Measurements from ENCODE around the gene FRMPD2. TPM values are rescaled to one million over a fixed set of nuclear protein-coding genes. Genes with fewer than 3 reads are reported as not detected.

FRMPD2 gene, protein sequence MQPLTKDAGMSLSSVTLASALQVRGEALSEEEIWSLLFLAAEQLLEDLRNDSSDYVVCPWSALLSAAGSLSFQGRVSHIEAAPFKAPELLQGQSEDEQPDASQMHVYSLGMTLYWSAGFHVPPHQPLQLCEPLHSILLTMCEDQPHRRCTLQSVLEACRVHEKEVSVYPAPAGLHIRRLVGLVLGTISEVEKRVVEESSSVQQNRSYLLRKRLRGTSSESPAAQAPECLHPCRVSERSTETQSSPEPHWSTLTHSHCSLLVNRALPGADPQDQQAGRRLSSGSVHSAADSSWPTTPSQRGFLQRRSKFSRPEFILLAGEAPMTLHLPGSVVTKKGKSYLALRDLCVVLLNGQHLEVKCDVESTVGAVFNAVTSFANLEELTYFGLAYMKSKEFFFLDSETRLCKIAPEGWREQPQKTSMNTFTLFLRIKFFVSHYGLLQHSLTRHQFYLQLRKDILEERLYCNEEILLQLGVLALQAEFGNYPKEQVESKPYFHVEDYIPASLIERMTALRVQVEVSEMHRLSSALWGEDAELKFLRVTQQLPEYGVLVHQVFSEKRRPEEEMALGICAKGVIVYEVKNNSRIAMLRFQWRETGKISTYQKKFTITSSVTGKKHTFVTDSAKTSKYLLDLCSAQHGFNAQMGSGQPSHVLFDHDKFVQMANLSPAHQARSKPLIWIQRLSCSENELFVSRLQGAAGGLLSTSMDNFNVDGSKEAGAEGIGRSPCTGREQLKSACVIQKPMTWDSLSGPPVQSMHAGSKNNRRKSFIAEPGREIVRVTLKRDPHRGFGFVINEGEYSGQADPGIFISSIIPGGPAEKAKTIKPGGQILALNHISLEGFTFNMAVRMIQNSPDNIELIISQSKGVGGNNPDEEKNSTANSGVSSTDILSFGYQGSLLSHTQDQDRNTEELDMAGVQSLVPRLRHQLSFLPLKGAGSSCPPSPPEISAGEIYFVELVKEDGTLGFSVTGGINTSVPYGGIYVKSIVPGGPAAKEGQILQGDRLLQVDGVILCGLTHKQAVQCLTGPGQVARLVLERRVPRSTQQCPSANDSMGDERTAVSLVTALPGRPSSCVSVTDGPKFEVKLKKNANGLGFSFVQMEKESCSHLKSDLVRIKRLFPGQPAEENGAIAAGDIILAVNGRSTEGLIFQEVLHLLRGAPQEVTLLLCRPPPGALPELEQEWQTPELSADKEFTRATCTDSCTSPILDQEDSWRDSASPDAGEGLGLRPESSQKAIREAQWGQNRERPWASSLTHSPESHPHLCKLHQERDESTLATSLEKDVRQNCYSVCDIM (N-terminal part only)
- total RNA-seq (not detected), polyA plus RNA-seq (not detected)

- Histone ChIP-seq H3K27ac (ENCODE audit: low read depth, low read length) (no peak within 1 kb of the TSS), H3K9me3 (ENCODE audit: control insufficient read depth in 1 of 2, low read length in 2 of 2) (no peaks in the 10 kb centered on the region), H3K27me3 (ENCODE audit: insufficient read depth, low read length) (no peaks in the 10 kb centered on the region), H3K4me1 (ENCODE audit: insufficient read depth, low read length) (no peaks in the 10 kb centered on the region), H3K36me3 (ENCODE audit: insufficient read depth, low read length) (no peaks in the 10 kb centered on the region), H3K4me3 (ENCODE audit: low read length in 2 of 2) (no peak within 1 kb of the TSS)
- no peak within 1 kb of the TSS for H3K4me3 Mint-ChIP-seq
- H3K4me1 Mint-ChIP-seq, result no peaks in the 10 kb centered on the region
- ChIA-PET POLR2A (ENCODE audit: partially characterized antibody) (no interaction called here), CTCF (ENCODE audit: partially characterized antibody) (no interaction called here)
- peaks cover 0 to 6% (median 0%) of the 10 kb centered on the region in 8 donors for H3K9me3 Mint-ChIP-seq
- H3K36me3 Mint-ChIP-seq, result no peaks in the 10 kb centered on the region
- no peak for DNase-seq
- intact Hi-C loops (cut with micrococcal nuclease), result no loop called here
- H3K27me3 Mint-ChIP-seq, result peaks cover 6 to 7% of the 10 kb centered on the region in 2 donors
- H3K27ac Mint-ChIP-seq, result no peak within 1 kb of the TSS
Measured at GRCh38 chr10:48274636-48275035, at the start of gene FRMPD2. FRMPD2 (minus strand) TSS chr10:48274696; CDS start chr10:48274567, 129 bp downstream.

DNA sequence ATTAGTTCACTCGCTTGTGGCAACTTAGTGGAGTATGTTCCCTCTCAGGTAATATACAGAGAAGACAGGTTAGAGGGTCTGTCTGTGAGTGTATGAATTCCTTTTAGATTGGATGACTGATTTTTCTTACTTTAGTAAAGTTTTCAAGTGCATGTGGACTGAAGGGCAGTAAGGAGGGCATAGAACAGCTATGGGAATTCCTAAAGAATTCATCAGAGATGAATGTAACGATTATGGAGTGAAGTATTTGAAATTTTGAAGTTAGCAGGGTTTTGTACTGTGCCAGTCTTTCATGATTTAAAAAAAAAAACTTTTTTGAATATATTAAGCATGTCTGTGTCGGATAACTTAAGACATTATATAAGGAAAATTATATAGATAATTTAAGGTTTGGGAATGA lies 47.5 kb upstream of the FRMPD2 start:
- Histone ChIP-seq H3K4me3 (ENCODE audit: low read length in 2 of 2) (no peak overlapping the region), H3K27me3 (ENCODE audit: insufficient read depth, low read length) (no peaks in the 10 kb centered on the region), H3K36me3 (ENCODE audit: insufficient read depth, low read length) (no peaks in the 10 kb centered on the region), H3K4me1 (ENCODE audit: insufficient read depth, low read length) (peaks cover 4% of the 10 kb centered on the region), H3K27ac (ENCODE audit: low read depth, low read length) (no peak overlapping the region), H3K9me3 (ENCODE audit: control insufficient read depth in 1 of 2, low read length in 2 of 2) (no peaks in the 10 kb centered on the region)
- DNase-seq, result no peak
- peaks cover 18 to 52% (median 38%) of the 10 kb centered on the region in 4 donors for H3K4me1 Mint-ChIP-seq
- intact Hi-C loops (cut with micrococcal nuclease), result no loop called here
- peak overlapping the region in 1 of 7 donors; percentile 34 for H3K27ac Mint-ChIP-seq
- H3K4me3 Mint-ChIP-seq, result no peak overlapping the region
- CTCF ChIA-PET (ENCODE audit: partially characterized antibody), result no interaction called here
- POLR2A ChIA-PET (ENCODE audit: partially characterized antibody), result no interaction called here
- no peaks in the 10 kb centered on the region for H3K27me3 Mint-ChIP-seq
- H3K36me3 Mint-ChIP-seq, result peaks cover 4 to 12% of the 10 kb centered on the region in 2 donors
- no peaks in the 10 kb centered on the region for H3K9me3 Mint-ChIP-seq

DNA sequence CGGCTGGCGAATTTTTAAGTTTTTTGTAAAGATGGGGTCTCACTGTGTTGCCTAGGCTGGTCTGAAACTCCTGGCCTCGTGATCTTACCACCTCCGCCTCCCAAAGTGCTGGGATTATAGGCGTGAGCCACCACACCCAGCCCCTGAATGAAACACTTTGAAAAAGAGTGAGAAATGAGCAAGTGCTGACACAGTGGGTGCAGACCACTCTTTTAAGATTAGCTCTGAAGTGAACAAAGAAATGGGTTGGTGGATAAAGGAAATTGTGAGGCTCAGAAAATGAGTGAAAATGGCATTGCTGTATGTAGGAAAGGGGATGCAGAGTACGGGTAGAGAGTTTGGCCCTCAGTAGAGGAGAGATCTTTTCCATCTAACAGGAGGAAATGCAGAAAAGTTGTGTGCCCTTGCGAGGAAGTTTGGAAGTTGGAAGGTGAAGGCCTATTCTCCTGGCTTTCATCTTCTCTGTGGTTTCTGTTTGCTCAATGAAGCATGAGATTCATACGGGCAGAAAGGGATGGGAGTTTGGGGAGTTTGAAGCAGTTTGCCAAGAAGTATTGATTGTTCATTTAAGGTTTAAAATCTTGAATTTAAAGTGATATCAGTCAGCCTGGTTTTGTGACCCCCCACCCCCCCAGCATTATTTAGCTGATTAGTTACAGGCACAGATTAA lies 43.0 kb upstream of the FRMPD2 start:
- Mint-ChIP-seq H3K27me3 (no peaks in the 10 kb centered on the region), H3K4me1 (peaks cover 12 to 24% (median 18%) of the 10 kb centered on the region in 4 donors), H3K9me3 (no peaks in the 10 kb centered on the region), H3K36me3 (peaks cover 0 to 3% of the 10 kb centered on the region in 2 donors), H3K4me3 (no peak overlapping the region), H3K27ac (no peak overlapping the region)
- ChIA-PET CTCF (ENCODE audit: partially characterized antibody) (interaction anchor here (1.7 kb wide), 1 partner anchor 9 kb away, joined by 5 read pairs; no protein-coding TSS in a partner anchor), POLR2A (ENCODE audit: partially characterized antibody) (no interaction called here)
- no peak overlapping the region for H3K4me3 ChIP-seq (ENCODE audit: low read length in 2 of 2)
- no peak for DNase-seq
- no peaks in the 10 kb centered on the region for H3K27me3 ChIP-seq (ENCODE audit: insufficient read depth, low read length)
- no peaks in the 10 kb centered on the region for H3K9me3 ChIP-seq (ENCODE audit: control insufficient read depth in 1 of 2, low read length in 2 of 2)
- H3K4me1 ChIP-seq (ENCODE audit: insufficient read depth, low read length), result peaks cover 1% of the 10 kb centered on the region
- H3K36me3 ChIP-seq (ENCODE audit: insufficient read depth, low read length), result no peaks in the 10 kb centered on the region
- no peak overlapping the region for H3K27ac ChIP-seq (ENCODE audit: low read depth, low read length)
- intact Hi-C loops (cut with micrococcal nuclease), result no loop called here

GRCh38 chr10:48316236-48316635 lies 41.7 kb upstream of the FRMPD2 start:
- no peak overlapping the region for H3K27ac ChIP-seq (ENCODE audit: low read depth, low read length)
- H3K27me3 Mint-ChIP-seq, result no peaks in the 10 kb centered on the region
- intact Hi-C loops (cut with micrococcal nuclease), result no loop called here
- H3K36me3 ChIP-seq (ENCODE audit: insufficient read depth, low read length), result no peaks in the 10 kb centered on the region
- H3K4me3 Mint-ChIP-seq, result no peak overlapping the region
- no peaks in the 10 kb centered on the region for H3K9me3 ChIP-seq (ENCODE audit: control insufficient read depth in 1 of 2, low read length in 2 of 2)
- H3K4me1 Mint-ChIP-seq, result peaks cover 17 to 29% (median 19%) of the 10 kb centered on the region in 4 donors
- H3K9me3 Mint-ChIP-seq, result no peaks in the 10 kb centered on the region
- H3K4me1 ChIP-seq (ENCODE audit: insufficient read depth, low read length), result peaks cover 9% of the 10 kb centered on the region
- no peak for DNase-seq
- no peak overlapping the region for H3K27ac Mint-ChIP-seq
- POLR2A ChIA-PET (ENCODE audit: partially characterized antibody), result no interaction called here
- no peaks in the 10 kb centered on the region for H3K27me3 ChIP-seq (ENCODE audit: insufficient read depth, low read length)
- peaks cover 0 to 2% of the 10 kb centered on the region in 2 donors for H3K36me3 Mint-ChIP-seq
- CTCF ChIA-PET (ENCODE audit: partially characterized antibody), result interaction anchor here (1.7 kb wide), 1 partner anchor 8 kb away, joined by 5 read pairs; no protein-coding TSS in a partner anchor
- no peak overlapping the region for H3K4me3 ChIP-seq (ENCODE audit: low read length in 2 of 2)

DNA sequence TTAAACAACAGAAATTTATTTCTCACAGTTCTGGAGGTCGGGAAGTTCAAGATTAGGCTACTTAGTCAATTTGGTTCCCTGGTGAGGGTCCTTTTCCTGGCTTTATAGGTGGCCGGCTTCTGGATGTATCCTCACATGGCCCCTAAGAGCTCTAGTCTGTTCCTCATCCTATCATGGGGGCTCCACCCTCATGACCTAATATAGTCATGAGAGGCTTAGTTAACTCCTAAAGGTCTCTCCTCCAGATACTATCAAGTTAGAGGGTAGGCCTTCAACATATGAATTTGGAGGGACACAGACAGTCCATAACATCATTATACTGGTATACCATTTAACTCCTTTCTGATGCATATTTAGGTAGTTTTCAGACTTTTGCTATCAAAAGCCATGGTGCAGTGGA lies 39.6 kb upstream of the FRMPD2 start:
- H3K4me3 Mint-ChIP-seq, result no peak overlapping the region
- H3K27ac Mint-ChIP-seq, result no peak overlapping the region
- CTCF ChIA-PET (ENCODE audit: partially characterized antibody), result no interaction called here
- DNase-seq, result no peak
- POLR2A ChIA-PET (ENCODE audit: partially characterized antibody), result no interaction called here
- no peaks in the 10 kb centered on the region for H3K27me3 ChIP-seq (ENCODE audit: insufficient read depth, low read length)
- H3K4me3 ChIP-seq (ENCODE audit: low read length in 2 of 2), result no peak overlapping the region
- intact Hi-C loops (cut with micrococcal nuclease), result no loop called here
- H3K36me3 Mint-ChIP-seq, result peaks cover 0 to 2% of the 10 kb centered on the region in 2 donors
- H3K9me3 ChIP-seq (ENCODE audit: control insufficient read depth in 1 of 2, low read length in 2 of 2), result no peaks in the 10 kb centered on the region
- no peaks in the 10 kb centered on the region for H3K36me3 ChIP-seq (ENCODE audit: insufficient read depth, low read length)
- peaks cover 13% of the 10 kb centered on the region for H3K4me1 ChIP-seq (ENCODE audit: insufficient read depth, low read length)
- H3K9me3 Mint-ChIP-seq, result no peaks in the 10 kb centered on the region
- peaks cover 21 to 49% (median 26%) of the 10 kb centered on the region in 4 donors for H3K4me1 Mint-ChIP-seq
- H3K27ac ChIP-seq (ENCODE audit: low read depth, low read length), result no peak overlapping the region
- no peaks in the 10 kb centered on the region for H3K27me3 Mint-ChIP-seq

GRCh38 chr10:48309711-48310226 lies 35.3 kb upstream of the FRMPD2 start:
- POLR2A ChIA-PET (ENCODE audit: partially characterized antibody), result interaction anchor here (0.7 kb wide), 1 partner anchor 68 kb away, joined by 3 read pairs; no protein-coding TSS in a partner anchor
- peaks cover 0 to 4% of the 10 kb centered on the region in 2 donors for H3K36me3 Mint-ChIP-seq
- Histone ChIP-seq H3K36me3 (ENCODE audit: insufficient read depth, low read length) (no peaks in the 10 kb centered on the region), H3K9me3 (ENCODE audit: control insufficient read depth in 1 of 2, low read length in 2 of 2) (no peaks in the 10 kb centered on the region), H3K4me3 (ENCODE audit: low read length in 2 of 2) (no peak overlapping the region), H3K27me3 (ENCODE audit: insufficient read depth, low read length) (no peaks in the 10 kb centered on the region), H3K27ac (ENCODE audit: low read depth, low read length) (no peak overlapping the region), H3K4me1 (ENCODE audit: insufficient read depth, low read length) (peaks cover 31% of the 10 kb centered on the region)
- peaks cover 30 to 63% (median 38%) of the 10 kb centered on the region in 4 donors for H3K4me1 Mint-ChIP-seq
- no peak for DNase-seq
- peak overlapping the region in 3 of 8 donors; percentile 8 to 36 (median 22) for H3K4me3 Mint-ChIP-seq
- intact Hi-C loops (cut with micrococcal nuclease), result loop anchor here (5.0 kb wide), 1 partner anchor 348 kb away; no protein-coding TSS in a partner anchor
- H3K27ac Mint-ChIP-seq, result peak overlapping the region in 2 of 7 donors; percentile 17 to 50
- peaks cover 0 to 2% (median 0%) of the 10 kb centered on the region in 8 donors for H3K9me3 Mint-ChIP-seq
- H3K27me3 Mint-ChIP-seq, result no peaks in the 10 kb centered on the region
- CTCF ChIA-PET (ENCODE audit: partially characterized antibody), result interaction anchor here (1.2 to 1.4 kb wide), 4 partner anchors 9 to 45 kb away, joined by 3 to 5 read pairs (median 4); no protein-coding TSS in a partner anchor

All from CD4-positive, alpha-beta memory T cell (primary cell).